C1 segment of cervical spinal cord (tissue), 14 donors: ENCODE results near the gene NSMCE1.

ENCODE experiments used
- DNase-seq, 14 donors: peaks; one replicate each; lab custom pipeline; 2025; lab: John Stamatoyannopoulos, UW

Gene NSMCE1

DNA sequence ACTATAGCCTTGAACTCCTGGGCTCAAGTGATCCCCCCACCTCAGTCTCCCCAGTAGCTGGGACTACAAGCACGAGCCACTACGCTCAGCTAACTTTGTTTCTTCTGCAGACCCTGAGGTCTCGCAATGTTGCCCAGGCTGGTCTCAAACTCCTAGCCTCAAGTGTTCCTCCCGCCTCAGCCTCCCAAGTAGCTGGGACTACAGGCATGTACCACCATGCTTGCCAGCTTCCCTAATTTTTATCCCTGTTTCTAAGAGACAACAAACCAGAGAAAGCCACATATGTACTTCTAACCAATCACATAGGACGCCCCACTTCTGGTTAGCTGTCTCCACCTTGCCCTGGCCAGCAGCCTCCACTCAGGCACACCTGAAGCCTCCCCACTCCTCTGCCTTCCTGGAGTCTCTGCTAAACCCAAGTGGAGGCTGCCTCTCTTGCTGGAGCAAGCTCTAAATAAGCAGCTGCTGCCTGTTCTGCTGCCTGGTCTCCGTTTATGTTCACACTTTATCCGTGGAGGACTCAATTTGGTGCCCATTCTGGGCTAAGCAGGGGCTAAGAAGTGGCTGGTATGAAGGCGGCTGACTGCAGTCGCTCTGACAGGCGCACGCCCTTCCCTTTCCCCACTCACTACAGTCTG, 24.7 kb downstream of the NSMCE1 start:
- DNase-seq: no peak

DNA sequence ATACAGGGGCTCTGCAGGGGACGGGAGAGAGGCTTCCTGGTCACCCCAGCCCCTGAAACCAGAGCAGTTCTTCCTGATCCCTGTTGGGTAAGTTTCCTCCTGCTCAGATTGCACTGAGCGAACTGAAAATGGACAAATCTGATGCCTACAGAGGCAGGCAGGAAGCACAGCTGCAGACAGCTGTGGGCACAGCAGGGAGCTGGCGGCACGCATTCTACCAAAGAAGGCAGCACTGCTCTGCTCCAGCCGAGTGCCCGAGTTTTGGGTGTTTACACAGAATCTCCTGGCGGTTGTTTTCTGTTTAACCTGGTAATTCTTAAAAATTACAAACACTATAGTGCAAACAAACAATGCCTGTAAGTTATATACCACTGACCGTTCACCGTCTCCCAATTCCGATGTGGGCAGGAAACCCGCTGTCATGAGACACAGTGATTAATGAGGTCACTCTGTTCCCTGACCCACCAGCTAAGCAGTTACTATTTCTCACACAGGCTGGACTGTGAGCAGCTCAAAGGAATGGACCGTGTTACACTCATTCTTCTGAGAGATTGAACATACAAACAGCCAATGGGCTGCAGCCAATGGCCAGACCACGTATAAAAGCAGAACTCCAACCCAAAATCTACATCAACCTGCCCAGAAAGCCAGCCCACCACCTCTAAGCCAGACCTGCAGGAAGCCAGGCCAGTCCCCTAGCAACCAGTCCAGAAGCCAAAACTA, 25.5 kb downstream of the NSMCE1 start:
- DNase-seq: peak in 5 of 14 donors; percentile 11 to 46 (median 43)

DNA sequence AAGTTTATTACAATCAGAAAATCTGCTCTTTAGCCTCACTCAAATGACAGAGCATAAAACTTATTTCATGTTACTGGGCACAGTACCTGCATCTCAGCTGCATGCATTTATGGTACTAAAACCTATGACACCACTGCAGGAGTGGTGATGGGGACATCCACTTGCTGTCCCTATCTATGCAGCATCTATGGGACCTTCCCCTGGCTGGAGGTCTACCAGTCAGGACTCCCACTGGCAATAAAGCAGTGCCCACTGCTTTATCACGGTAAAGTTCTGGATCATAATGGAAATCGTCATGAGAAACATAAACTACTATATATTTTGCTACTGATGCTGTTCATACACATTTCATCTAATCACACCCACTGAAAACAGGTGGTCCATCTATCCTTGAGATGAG, 26.2 kb downstream of the NSMCE1 start:
- DNase-seq: no peak

DNA sequence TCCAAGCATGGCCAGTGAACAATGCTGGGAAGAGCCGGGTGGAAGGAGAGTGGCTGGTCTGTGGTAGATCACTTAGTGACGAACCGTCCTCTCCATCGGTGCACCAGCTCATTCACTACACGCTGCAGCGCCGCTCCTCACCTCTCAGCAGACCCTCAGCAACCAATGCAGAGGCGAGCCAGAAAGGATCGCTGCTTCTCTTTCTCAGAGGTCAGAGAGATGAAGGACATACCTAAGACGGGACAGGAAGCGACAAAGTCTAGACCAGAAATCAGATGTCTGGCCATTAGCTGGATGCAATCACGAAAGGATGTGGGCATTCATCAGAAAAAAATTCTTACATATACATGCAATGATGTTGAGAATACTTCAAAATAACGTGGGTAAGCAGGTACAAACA, 26.9 kb downstream of the NSMCE1 start:
- DNase-seq: no peak

DNA sequence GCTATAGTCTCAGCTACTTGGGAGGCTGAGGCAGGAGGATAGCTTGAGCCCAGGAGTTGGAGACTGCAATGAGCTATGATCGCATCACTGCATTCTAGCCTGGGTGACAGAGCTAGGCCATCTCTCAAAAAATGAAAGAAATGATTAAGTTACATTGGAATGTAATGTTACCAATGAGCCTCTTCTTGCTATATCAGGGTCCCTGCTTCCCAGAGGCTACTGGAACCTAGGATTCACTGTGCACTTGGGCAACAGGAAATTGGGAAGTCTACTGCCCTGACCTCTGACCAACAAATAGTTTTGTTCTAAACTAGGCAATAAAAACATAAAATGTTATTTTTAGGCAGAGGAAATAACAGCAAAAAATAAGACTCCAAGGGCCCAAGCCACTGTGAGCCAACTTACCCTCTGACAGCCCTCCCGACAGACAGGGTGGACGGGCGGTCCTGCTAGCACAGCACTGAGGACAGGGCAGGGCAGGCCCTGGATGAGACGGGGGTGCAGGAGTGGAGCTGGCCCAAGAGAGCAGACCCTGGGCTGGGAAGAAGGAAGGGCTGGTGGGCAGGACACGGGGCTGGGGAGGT, 27.5 kb downstream of the NSMCE1 start:
- no peak for DNase-seq

DNA sequence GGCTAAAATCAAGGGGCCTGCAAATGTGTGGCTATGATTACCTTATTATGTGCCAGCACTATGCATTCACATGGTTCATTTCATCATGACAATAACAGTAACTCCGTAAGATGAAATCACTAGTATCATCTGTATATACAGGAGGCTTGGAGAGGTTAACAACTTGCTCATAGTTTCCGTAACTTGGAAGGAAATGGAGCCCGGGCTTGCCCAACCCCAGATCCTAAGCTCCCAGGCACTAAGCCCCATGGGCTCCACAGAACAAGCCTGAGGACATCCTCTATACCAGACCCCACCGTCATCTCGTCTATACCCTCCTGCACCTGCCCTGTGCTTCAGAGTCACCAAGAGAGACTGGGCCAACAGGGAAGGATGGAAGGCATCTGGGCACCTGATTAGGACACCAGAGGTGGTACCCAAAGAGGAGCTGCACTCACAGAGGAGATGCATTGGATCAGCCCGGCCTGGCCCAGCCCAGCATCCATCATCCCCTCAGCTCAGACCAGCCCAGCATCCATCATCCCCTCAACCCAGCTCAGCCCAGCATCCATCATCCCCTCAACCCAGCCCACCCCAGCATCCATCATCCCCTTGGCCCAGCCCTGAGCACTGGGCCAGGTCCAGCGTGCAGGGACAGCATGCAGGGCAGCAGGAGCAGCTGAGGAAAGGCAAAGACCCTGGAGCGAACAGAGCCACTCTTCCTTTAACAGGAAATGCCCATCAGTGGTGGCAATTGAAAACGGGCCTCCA, 28.5 kb downstream of the NSMCE1 start:
- no peak for DNase-seq

DNA sequence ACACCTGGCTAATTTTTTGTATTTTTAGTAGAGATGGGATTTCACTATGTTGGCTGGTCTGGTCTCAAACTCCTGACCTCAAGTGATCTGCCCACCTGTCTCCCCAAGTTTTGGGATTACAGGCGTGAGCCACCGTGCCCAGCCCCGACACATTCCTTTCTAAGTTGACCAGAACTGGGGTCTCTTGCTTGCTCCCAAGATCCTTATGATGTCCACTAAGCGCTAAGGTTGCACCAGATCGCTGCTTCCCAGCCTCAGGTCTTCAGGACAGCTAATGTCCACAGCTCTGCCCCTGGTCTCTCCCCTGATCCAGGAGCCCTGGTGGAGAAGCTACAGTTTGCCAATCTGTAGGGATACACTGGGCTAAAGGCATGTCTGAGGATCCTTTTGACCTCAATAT, 29.5 kb downstream of the NSMCE1 start:
- DNase-seq: no peak

DNA sequence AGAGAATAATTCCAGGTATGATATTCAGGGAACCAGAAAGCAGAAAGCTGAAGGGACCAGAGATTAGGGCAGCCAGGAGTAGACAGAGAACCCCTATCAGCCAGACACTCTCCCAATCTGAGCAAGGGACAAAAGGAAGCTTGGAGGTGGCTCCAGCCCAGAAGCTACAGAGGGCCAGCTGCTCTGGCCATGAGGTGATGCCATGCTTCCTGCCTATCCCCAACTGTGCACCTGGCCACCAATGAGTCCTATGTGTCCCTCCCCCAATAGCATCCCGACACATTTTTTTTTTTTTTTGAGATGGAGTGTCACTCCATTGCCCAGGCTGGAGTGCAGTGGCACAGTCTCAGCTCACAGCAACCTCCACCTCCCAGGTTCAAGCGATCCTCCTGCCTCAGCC, 30.0 kb downstream of the NSMCE1 start:
- DNase-seq: peak in 1 of 14 donors; percentile 41

DNA sequence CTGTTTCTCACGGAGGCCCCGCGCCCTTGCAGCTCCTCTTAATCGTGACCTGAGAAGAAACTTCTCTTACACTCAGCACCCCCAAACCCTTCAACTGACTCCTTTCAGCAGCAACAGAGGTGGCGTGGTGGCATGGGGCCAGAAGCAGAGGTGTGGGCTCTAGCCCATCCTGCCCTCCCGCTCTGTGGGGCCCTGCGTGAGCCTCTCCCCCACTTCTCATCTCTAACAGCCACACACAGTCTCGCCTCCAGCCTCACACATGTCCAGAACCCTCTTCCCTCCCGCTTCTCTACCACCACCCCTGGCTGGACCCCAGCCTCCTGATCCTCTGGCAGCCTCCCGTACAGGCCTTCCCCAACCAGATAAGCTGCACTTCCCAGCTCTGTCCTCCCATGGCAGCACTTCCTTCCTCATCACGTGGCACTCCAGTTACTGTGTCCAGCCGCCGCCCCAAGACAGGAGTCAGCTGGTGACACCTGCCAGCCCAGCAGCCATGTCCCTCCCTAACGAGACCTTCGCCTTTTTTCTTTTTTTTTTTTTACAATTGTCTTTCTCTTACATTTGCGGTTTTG, 30.5 kb downstream of the NSMCE1 start:
- no peak for DNase-seq

DNA sequence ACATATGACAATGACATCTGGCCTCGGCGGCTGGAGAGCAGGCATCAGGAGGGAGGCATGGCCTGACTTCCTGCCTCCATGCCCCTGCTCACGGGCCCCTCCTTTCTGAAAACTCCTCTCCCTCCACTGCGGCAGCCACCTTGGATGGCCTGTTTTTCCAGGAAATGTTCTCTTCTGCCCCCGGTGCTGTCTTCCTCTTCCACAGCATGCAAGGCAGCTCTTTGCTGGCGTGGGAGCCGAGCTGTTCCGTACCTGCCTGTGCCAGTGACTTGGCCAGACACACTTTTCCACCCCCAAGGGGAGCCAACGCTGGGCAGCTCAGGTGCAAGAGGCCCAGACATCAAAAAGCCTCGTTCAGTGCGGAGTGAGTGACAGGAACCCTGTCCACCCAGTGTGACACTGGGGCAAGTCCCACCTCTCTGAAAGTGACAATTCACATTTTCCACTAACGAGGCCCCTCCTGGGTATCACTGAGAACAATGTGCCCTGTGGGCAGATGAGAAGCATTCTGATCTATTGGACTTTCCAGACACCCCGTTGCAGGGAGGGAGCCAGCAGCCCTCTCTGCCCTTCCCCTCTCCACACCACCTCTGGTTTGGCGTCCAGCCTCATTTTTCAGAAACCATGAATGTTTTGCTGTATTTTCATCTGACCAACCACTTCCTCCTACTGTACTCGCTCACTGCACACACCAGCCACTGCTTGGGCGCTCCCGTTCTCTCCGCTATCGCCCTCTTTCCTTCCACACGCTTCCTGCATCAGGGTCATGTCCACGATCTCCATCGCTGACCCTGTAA, 31.2 kb downstream of the NSMCE1 start:
- DNase-seq: peak in 2 of 14 donors; percentile 39 to 64

DNA sequence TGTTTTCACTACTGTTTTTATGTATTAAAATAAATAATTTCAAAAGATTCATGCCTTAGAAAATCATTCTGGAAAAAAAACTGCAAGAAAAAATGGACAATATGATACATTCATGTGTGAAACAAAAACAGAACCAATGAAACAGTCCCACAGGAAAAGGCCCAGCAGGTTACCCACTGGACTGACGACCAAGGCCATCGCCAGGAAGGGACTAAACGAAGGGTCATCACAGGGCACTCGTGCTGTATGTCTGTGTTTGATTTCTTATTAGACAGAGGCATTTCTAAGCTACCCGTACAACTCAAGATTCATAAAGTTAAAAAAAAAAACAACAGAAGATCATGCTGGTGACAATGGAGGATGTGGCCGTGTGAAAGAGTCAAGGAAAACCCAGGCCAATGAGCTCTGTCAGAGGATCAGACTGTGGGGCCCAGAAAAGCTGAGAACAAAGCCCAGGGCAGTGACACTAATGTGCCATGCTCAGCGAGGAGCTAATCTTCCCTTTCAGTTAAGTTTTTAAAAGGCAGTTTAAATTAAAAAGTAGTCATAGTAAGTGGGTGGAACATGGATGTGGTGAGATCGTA, 31.8 kb downstream of the NSMCE1 start:
- no peak for DNase-seq

DNA sequence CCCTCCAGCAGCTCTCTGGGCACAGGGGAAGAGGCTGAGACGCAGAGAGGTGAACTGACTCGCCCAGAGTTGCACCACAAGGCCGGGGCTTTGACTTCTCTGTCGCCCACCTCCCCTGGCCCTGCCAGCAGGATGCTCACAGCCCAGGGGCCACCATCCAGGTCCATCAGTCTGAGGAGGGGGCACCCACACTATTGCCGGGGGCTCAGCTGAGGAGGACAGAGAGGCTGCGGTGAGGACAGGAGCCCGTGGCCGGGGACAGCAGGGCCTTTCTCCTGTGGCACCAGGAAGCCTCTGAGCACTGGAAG, 32.7 kb downstream of the NSMCE1 start:
- DNase-seq: no peak

DNA sequence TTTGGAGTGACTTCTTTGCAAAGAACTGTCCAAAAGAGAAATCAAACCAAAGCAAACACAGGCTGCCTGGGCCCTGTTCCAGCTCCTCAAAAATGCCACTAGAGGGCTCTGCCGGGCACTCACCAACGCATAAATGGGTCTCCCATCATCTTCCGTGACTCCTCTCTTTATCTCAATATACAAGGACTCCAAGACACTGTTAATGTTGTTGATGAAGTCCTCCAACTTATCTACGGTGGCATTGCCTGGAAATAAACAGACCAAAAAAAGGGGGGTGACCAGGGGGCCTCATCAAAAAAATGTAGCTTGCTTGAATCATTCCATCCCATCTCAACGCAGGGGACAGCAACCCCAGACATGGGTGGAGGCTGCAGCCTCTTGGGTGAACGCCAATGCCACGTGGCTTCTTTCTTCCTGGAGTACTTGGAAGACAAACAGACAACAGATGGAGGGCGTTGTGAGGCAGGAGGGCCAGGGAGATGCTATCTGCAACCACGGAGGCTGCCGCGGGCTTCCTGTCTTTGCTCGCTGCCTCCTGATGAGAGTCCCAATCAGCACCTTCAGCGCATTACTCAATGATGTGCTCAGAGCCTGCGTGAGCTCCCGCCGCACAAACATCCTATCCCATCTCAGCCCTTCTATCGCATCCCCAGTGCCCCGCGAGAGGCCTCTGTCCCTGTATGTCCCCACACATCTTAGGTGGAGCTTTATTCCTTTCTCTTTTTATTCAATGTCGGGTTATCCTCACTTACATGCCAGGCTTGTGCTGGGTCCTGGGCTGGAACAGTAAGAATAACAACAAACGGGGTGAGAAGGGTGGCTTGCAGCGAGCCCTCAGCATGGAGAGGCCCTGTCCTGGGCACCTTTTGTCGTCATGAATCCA, 33.3 kb downstream of the NSMCE1 start:
- DNase-seq: peak in 12 of 14 donors; percentile 33 to 93 (median 68)

DNA sequence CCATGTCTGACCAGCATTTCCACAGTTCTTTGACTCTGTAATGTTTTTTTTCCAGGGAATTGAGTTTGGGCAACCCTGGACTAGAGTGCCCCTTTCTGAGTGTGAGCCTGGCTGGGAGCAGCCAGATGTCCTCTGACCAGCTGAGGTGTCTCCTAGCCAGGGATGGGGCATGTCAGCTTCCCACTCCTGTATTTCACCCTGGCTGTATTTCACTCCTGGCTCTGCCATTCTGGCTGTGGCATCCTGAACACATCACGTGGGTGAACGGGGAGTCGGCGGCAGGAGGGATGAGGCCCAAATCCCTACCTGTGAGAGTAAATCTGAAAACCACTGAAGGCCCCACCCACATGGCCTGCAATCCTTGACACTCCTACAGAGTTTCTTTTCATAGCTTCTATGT, 34.0 kb downstream of the NSMCE1 start:
- peak in 1 of 14 donors; percentile 64 for DNase-seq

DNA sequence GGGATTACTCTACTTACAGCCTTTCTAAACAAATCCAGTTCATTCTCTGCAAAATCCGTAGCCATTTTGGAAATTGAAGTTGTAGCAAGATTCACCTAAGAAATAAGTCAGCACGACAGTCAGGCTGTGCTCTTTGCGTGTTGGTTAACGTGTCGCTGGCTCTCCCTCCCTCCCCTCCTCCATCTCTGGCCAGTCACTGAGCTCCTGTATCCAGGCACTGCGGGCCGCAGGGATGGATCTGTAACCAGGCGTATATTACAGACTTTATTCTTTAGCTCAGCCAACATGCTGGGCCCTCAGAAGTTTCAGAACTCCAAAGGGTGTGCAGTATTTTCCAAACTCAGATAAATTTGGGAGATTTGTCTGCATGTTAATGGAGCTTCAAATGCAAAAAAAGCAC, 34.4 kb downstream of the NSMCE1 start:
- no peak for DNase-seq

DNA sequence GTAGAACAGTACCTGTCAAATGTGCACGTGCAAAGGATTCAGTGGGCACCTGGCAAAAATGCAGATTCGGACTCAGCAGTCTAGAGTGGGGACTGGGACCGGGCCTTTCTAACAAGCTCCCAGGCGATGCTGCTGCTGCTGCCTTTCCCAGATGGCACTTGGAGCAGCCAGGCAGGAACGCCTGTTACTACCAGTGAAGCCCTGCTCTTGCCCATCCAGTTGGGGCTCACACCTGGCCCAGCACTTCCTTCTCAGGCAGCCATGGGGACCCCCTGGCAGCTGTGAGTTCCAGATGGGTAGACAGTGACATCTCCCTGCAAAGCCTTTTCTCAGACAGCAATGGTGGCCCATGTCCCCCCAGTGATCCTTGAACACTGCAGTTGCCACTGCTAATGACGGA, 34.8 kb downstream of the NSMCE1 start:
- no peak for DNase-seq

DNA sequence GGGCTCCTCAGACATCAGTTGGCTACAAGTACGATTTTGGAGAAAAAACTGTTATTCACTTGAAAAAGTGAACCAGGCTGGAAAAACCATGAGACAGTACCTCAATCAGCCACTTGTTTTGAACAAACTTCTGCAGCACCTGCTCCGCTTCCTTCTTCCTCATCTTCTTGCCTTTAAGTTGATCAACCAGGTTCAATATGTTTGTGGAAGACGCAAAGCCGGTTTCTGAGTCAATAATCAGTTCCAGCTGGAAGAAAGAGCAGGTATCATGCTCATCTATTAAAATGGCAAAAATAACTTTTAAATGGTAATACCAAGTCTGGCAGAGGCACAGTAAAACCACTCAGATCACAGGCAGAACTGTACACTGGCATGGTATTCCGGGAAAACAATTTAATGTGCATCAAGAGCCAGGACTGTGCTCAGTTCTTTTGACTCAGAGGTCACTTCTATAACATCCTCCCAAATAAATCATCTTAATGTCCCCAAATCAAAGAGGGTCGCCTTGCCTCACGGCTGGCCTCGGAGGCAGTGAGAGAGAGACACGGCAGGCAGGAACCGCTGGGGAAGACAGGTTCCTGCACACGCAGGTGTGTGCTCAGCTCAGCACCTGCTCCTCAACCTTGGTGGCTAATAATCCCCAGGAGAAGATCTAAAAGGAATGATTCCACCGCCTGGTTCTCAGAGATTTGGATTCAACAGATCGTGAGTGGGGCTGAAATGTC, 35.5 kb downstream of the NSMCE1 start:
- DNase-seq: no peak

DNA sequence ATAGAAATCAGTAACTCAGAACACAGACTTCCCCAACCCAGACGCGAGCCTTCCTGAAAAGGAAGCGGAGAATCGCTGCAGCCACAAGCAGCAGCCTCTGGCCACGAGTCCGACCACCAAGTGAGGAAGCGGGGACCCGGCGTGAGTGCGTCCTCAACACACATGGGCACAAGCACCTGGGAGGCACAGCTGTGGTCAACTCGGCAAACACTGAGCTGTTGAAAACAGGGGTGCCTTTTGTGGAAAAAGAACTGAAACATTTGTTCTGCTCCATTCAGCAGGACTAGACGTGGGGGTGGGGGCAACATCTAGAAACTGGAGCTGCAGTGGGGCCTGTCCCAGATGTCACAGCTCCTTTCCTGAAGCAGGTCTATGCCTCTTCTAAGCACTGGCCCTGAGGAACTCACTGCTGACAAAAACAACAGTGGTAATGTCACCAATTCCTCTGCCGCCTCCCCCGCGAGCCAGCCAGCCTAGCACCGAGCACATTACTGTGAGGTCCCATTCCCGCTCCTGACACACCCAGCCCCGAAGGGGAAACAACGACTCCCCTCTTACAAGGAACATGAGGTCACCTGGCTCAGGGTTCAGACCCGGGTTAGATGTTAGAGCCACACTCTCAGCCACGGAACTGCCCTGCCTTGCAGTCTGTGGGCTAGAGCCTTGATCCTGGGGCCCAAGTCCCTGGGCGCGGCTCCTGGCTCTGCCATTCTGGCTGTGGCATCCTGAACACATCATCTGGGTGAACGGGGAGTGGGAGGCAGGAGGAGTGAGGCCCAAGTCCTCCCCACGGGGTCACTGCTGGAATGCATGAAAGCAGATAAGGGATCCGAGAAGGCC, 36.3 kb downstream of the NSMCE1 start:
- peak in 9 of 14 donors; percentile 18 to 56 (median 36) for DNase-seq
